Lung (tissue), 12 donors: ENCODE data around the gene CHRND. TPM values are rescaled to one million over a fixed set of nuclear protein-coding genes. Genes with fewer than 3 reads are reported as not detected.

Experiments
- ATAC-seq: fragments of 200-7000 bp; cut with Tn5 transposase; one replicate; pipeline ENCODE4 v1.9.1; 2020; ENCODE audit warnings: moderate number of reproducible peaks; ENCODE audit not compliant: insufficient read depth, low FRiP score
- DNase-seq, 3 donors: peaks; one replicate each; pipeline ENCODE4 v3.0.0-alpha.2; 2013 to 2017
- H3K27ac ChIP-seq, 2 donors: one replicate each; pipeline ENCODE4 v1.5.1; 2013; ENCODE audit warnings: mild to moderate bottlenecking in 2 of 2, moderate library complexity in 2 of 2, control low read depth in 1 of 2, inconsistent platforms in 1 of 2, low read depth in 1 of 2, low read length in 1 of 2
- H3K27me3 ChIP-seq, 3 donors: one replicate each; pipeline ENCODE4 v1.5.1; 2013; ENCODE audit warnings: low read length in 2 of 3; ENCODE audit not compliant: control insufficient read depth in 3 of 3, insufficient read depth in 3 of 3
- H3K36me3 ChIP-seq, 4 donors: one replicate each; pipeline ENCODE4 v1.5.1; 2013; ENCODE audit warnings: low read length in 4 of 4, mild to moderate bottlenecking in 1 of 4, moderate library complexity in 1 of 4; ENCODE audit not compliant: control insufficient read depth in 4 of 4, insufficient read depth in 4 of 4
- H3K4me1 ChIP-seq, 5 donors: one replicate each; pipeline ENCODE4 v1.5.1; 2013; ENCODE audit warnings: low read length in 5 of 5, mild to moderate bottlenecking in 2 of 5, moderate library complexity in 1 of 5; ENCODE audit not compliant: control insufficient read depth in 5 of 5, insufficient read depth in 5 of 5
- H3K4me3 ChIP-seq: one replicate; pipeline ENCODE4 v1.5.1; 2013; ENCODE audit warnings: mild to moderate bottlenecking, control low read depth, moderate library complexity
- H3K9ac ChIP-seq, 2 donors: one replicate each; pipeline ENCODE4 v1.5.1; 2013; ENCODE audit warnings: low read length in 2 of 2, control low read depth in 1 of 2; ENCODE audit not compliant: insufficient read depth in 1 of 2
- H3K9me3 ChIP-seq, 4 donors: one replicate each; pipeline ENCODE4 v1.5.1; 2013; ENCODE audit warnings: low read length in 3 of 4, mild to moderate bottlenecking in 1 of 4, moderate library complexity in 1 of 4; ENCODE audit not compliant: control insufficient read depth in 4 of 4, insufficient read depth in 3 of 4
- WGBS, 2 donors: extraction: QIAGEN DNeasy Blood & Tissue Kit; methylation state at CpG; one replicate each; pipeline ENCODE4 v1.1.7; 2013; 5-methylcytosine and 5-hydroxymethylcytosine counted together
- polyA plus RNA-seq, 2 donors: library from polyadenylated mRNA; stranded (reverse); fragments of 200-250 nt; gene quantifications; one replicate each; pipeline ENCODE4 v1.2.1, GENCODE V29; 2013
- total RNA-seq, 2 donors: library from RNA; depleted of rRNA in 1 of 2; stranded (reverse); fragments of >200 nt in 1 of 2; gene quantifications; one replicate each; pipeline ENCODE4 v1.2.1, GENCODE V29; 2014 to 2021
- TF ChIP-seq, protein P1 (sequence below): IDR thresholded peaks from 2 replicates; pipeline ENCODE4 v1.5.1; 2012; ENCODE audit warnings: mild to moderate bottlenecking; ENCODE audit errors: control extremely low read depth, extremely low read depth
- donor health status: control.
- donor health status: control.
- donor health status: Bipolar disorder and iron deficiency.
- donor health status: healthy.
- donor health status: DM: yes; HTN: yes; CAD: no.

The CHRND gene
- total and polyA plus RNA-seq, 4 donors, result not detected

DNA sequence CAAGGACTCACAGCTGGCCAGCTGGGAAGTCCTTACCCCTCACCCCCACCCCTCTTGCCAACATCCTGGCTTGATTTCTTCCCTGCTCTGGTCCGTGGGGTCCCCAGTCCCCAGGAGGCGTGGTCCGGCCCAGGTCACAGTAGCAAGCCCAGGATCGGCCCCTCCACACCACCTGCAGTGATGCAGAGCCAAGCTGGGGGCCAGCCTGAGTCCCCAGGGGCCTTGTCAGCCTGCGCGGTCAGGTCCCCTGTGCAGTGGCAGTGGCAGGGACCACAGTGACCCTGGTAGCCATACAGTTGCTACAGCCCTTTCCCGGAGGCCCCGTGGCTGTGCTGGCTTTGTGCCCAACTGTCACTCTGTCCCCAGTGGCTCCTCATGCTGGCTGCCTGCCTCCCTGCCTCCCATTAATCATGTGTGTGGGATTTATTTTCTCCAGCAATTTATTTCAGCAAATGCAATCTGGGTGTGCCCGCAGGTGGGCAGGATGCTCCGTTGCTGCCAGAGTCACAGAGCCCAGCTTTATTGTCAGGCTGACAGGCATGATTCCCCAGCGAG is 14.5 kb upstream of the CHRND start:
- ATAC-seq, result no peak
- WGBS, 2 donors, result 63 to 68% methylated on average over 11 of the region's 11 CpGs
- H3K27me3 ChIP-seq, result peaks cover 0 to 10% (median 0%) of the 10 kb centered on the region in 3 donors

DNA sequence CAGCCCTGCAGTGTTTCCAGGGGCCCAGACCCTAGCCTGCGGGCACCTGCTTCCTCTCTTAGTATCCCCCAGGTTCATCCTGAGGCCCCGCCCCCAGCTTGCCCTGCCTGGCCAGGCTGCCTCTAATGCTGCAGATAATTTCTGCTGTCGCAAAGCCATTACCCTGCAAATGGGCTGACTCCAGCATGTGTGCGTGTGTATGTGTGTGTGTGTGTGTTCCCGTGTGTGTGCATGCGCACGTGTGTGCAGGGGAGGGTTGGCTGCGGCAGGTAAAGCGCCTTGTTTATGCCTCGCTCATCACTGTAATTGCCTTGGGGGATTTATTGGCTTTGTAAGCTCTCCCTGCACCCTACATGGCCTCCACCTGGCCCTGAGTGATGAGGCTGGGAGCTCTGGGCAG is 13.4 kb upstream of the CHRND start:
- no peaks in the 10 kb centered on the region for H3K4me1 ChIP-seq
- no peak overlapping the region for H3K9ac ChIP-seq
- H3K27me3 ChIP-seq, result peaks cover 0 to 9% (median 3%) of the 10 kb centered on the region in 3 donors
- no peak for DNase-seq
- H3K4me3 ChIP-seq, result no peak overlapping the region
- H3K9me3 ChIP-seq, result peaks cover 0 to 2% (median 0%) of the 10 kb centered on the region in 4 donors
- no peak for ATAC-seq
- TF ChIP-seq, protein P1, sequence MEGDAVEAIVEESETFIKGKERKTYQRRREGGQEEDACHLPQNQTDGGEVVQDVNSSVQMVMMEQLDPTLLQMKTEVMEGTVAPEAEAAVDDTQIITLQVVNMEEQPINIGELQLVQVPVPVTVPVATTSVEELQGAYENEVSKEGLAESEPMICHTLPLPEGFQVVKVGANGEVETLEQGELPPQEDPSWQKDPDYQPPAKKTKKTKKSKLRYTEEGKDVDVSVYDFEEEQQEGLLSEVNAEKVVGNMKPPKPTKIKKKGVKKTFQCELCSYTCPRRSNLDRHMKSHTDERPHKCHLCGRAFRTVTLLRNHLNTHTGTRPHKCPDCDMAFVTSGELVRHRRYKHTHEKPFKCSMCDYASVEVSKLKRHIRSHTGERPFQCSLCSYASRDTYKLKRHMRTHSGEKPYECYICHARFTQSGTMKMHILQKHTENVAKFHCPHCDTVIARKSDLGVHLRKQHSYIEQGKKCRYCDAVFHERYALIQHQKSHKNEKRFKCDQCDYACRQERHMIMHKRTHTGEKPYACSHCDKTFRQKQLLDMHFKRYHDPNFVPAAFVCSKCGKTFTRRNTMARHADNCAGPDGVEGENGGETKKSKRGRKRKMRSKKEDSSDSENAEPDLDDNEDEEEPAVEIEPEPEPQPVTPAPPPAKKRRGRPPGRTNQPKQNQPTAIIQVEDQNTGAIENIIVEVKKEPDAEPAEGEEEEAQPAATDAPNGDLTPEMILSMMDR, result no peak
- 76 to 83% methylated on average over 10 of the region's 10 CpGs for WGBS, 2 donors
- no peak overlapping the region for H3K27ac ChIP-seq
- no peaks in the 10 kb centered on the region for H3K36me3 ChIP-seq

More for the DNA sequence above, 14.5 kb upstream of the CHRND start:
- Histone ChIP-seq H3K4me3 (no peak overlapping the region), H3K4me1 (no peaks in the 10 kb centered on the region), H3K36me3 (no peaks in the 10 kb centered on the region), H3K27ac (no peak overlapping the region), H3K9ac (no peak overlapping the region), H3K9me3 (peaks cover 0 to 2% (median 0%) of the 10 kb centered on the region in 4 donors)
- TF ChIP-seq, protein P1, result no peak
- DNase-seq, result no peak

DNA sequence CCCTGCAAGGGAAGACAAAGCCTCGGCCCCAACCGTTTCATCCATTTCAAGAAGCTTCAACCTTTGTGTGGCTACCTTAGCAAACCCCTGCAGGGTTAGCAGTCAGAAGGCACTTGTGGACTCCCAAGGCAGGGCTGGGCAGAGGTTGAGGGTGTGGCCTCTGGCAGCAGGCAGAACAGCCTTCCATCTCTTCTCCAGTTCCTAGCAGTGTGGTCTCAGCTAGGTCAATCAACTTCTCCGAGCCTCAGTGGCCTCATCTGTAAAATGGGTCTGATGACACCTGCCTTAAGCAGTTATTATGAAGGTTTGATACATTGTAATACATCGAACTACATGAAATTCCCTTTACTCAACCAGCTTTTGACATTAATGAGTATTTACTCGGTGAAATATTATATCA is 12.6 kb upstream of the CHRND start:
- no peaks in the 10 kb centered on the region for H3K36me3 ChIP-seq
- TF ChIP-seq, protein P1, result no peak
- DNase-seq, result no peak
- no peak overlapping the region for H3K4me3 ChIP-seq
- no peak overlapping the region for H3K27ac ChIP-seq
- H3K9me3 ChIP-seq, result peaks cover 0 to 2% (median 0%) of the 10 kb centered on the region in 4 donors
- WGBS, 2 donors, result 78 to 86% methylated on average over 5 of the region's 5 CpGs
- H3K27me3 ChIP-seq, result peaks cover 0 to 7% (median 3%) of the 10 kb centered on the region in 3 donors
- no peak for ATAC-seq
- no peak overlapping the region for H3K9ac ChIP-seq
- no peaks in the 10 kb centered on the region for H3K4me1 ChIP-seq

DNA sequence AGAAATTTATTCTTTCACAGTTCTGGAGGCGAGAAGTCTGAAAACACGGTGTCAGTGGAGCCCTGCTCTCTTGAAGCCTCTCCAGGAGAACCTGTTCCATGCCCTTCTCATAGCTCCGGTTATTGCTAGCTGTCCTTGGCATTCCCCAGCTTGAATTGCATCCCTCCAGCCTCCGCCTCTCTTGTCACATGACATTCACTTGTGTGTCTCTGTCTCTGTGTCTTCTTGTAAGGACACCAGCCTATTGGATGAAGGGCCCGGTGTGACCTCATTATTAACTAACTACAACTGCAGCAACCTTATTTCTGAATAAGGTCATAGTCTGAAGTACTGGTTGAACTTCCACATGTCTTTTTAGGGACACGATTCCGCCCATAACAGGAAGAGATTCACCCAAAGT is 10.3 kb upstream of the CHRND start:
- Histone ChIP-seq H3K9ac (no peak overlapping the region), H3K9me3 (peaks cover 0 to 2% (median 0%) of the 10 kb centered on the region in 4 donors), H3K4me3 (no peak overlapping the region), H3K36me3 (no peaks in the 10 kb centered on the region), H3K27me3 (peaks cover 0 to 10% (median 5%) of the 10 kb centered on the region in 3 donors), H3K4me1 (no peaks in the 10 kb centered on the region), H3K27ac (no peak overlapping the region)
- 84 to 86% methylated on average over 7 of the region's 7 CpGs for WGBS, 2 donors
- TF ChIP-seq, protein P1, result no peak
- ATAC-seq (no peak), DNase-seq (no peak)
